ENCODE results near the gene CABP1.
"Not testable (repeated sequence)": the region's sequence is repeated elsewhere in the genome, so short reads cannot be mapped to it uniquely, and the experiment has no call there.

Gene CABP1

DNA sequence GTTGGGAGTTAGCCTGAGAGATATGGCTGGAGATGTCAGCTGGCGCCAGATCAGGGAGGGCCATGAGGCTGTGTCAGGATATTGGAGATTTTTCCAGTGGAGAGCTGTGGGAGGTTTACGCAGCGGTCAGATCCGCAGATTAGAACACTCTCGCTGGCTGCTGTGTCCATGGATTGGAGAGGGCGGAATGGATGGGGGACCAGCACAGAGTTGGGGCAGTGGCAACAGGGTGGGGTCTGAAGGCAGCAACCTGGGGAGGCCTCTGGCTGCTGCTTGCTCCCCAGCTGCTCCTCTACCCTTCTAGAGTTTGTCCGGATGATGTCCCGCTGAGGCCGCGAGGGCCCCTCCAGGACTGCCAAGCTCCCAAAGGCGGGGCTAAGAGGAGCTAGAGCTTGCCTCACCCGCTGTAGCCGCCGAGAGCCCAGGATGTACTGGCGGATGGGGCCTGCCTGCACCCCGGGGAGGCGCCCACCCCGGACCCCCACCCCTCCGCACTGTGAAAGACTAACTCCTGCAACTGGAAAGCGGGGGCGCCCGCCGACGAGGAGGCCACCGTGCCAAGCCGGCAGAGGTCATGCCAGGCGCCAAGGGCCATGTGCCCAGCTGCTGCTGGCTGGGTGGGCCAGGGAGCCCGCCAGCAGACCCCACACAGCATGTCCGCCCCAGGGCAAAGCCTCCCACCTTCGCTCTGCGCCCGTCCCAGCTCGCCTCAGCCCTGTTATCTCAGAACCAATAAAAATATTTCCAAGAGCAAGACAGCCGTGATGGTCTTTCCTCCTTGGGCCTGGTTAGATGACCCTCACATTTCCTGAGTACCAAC is 26.4 kb downstream of the CABP1 start:
- no peak for DNase-seq (ENCODE audit: low read depth in 4 of 4, low spot score in 1 of 4)

DNA sequence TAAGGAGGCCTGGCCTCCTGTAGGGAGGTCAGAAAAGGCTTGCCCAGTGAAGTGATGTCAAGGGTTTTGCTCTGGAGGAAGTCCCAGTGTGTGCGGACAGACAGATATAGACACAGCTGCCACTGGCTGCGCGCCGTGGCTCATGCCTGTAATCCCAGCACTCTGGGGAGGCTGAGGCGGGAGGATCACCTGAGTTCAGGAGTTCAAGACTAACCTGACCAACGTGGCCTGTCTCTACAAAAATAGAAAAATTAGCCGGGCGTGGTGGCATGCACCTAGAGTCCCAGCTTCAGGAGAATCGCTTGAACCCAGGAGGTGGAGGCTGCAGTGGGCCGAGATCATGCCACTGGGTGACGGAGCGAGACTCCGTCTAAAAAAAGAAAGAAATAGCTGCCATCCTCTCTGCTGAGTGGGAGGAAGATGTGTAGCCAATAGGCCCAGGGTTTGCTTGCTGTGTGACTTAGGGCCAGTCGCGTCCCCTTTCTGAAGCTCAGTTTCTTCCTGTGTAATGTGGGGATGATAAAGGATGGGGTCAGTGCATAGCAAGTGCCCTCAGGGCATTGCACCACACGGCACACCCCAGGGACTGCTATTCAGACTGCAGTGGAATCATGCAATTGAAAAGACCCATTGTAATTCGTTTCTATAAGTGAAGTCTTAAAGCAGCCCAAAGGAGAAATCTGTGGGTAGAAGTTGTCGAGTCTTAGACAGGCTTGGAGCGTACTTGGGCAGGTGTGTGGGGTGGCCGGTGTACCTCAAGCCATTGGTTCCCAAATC is 27.9 kb downstream of the CABP1 start:
- no peak for DNase-seq (ENCODE audit: low read depth in 4 of 4, low spot score in 1 of 4)

DNA sequence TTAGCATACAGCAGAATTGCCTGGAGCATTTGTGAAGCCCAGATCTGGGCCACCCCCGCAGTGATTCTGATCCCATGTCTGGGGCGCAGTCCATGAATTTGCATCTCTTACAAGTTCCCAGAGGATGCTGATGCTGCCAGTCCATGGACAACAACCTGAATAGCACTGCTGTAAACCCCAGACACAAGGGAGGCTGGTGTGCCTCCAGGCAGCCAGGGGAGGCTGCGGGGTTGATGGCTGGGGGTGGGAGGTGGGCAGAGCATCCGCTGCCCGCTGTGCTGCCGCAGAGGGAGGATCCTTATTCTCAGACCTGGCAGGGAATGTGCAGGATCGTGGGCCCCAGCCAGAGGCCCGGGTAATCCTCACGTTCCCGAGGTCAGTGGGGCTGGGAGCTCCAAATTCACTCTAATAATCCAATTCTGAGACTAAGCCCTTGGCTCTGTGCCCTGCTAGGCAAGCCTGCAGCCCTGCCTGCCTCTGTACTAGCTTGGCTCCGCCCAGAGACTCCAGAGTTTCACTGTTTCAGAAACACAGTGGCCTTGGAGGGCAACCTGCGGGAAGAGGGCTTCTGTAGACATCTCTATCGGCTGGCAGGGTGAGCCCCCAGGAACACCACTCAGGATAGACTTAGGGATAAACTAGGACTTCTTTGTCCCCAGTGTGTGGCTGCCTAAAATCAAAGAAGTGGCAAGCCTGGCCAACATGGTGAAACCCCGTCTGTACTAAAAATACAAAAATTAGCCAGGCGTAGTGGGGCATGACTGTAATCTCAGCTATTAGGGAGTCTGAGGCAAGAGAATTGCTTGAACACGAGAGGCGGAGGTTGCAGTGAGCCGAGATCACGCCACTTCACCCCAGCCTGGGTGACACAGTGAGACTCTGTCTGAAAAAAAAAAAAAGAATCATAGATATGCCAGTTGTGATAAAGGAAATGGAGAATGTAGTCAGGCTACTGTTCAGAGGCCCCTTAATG is 28.7 kb downstream of the CABP1 start:
- DNase-seq (ENCODE audit: low read depth in 4 of 4, low spot score in 1 of 4), result no peak

DNA sequence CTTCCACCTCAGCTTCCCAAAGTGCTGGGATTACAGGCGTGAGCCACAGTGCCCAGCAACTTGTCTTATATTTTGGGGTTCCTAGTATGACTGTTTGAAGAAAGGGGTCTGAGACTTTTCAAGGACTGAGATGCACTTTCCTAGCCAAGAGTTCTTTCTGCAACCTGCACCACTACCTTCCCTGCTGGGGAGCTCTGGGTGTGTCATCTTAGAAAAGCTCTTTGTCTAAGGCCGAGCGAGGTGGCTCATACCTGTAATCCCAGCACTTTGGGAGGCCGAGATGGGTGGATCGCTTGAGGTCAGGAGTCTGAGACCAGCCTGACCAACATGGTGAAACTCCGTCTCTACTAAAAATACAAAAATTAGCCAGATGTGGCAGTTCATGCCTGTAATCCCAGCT is 29.8 kb downstream of the CABP1 start:
- DNase-seq (ENCODE audit: low read depth in 4 of 4, low spot score in 1 of 4), result not testable (repeated sequence)

DNA sequence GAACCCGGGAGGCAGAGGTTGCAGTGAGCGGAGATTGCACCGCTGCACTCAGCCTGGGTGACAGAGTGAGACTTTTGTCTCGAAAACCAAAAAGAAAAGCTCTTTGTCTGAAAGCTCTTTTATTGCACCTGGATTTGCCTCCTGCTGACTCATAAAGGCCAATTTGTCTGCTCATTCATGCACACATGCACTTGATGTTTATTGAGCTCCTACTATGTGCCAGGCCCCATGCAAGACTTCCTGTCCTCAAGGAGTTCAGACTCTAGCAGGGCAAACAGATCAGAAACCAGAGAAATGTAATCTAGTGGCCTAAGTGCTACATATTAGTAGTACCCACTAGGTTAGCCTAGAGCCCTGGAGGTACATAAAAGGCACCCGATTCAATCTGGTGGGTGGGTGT is 30.2 kb downstream of the CABP1 start:
- DNase-seq (ENCODE audit: low read depth in 4 of 4, low spot score in 1 of 4), result no peak

DNA sequence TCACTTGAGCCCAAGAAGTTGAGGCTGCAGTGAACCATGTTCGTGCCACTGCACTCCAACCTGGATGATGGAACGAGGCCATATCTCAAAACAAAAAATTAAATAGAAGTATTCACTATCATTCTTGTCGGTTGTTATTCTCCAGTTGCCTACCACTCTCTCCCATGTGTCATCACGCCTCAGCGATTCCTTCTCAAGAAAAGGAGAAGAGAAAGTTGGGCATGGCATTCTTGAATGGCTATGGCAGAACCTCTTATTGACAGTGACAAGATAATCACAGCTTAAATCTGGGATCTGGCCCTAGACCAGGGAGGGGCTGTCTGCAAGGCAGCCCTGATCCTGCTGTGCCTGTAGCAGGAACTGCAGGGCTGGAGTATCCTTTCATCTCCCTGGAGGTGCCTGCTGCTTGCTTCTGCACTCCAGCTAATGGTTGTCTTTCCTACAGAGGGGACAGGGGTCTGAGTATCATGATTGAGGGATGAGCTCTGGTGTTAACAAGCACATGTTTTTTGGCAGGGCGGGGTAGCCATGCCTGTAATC is 33.7 kb downstream of the CABP1 start:
- DNase-seq (ENCODE audit: low read depth in 4 of 4, low spot score in 1 of 4), result no peak

DNA sequence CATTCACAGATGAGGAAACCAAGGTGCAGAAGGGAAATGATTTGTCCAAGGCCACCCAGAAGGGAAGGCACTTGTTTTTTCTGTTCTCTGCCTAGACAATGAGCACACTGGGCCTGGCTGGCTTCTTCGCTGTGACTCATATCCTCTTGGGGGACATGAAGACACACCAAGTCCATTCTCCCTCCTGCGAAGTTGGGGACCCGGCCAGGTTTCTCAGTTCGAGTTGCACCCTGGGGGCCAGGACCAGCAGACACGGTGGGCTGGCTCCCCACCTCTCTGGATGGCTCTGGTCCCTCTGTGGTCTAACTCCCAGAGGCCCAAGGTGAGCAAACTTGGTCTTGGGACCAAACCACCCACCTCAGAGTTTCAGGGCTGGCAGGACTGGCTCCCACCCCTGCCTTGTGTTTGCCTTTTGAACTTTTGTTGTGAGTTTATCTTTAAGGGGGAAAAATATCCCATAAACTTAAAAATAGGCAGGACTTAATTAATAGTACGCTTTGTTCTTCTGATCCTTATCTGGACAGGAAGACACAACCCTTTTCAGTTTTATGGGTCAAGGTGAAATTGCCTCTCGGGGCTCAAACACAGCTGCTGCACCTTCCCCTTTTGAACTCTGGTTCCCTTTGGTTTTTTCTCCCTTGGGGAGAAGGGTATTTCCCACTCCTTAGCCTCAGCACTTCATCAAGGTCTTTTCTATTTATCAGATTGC is 37.5 kb downstream of the CABP1 start:
- DNase-seq (ENCODE audit: low read depth in 4 of 4, low spot score in 1 of 4), result no peak

DNA sequence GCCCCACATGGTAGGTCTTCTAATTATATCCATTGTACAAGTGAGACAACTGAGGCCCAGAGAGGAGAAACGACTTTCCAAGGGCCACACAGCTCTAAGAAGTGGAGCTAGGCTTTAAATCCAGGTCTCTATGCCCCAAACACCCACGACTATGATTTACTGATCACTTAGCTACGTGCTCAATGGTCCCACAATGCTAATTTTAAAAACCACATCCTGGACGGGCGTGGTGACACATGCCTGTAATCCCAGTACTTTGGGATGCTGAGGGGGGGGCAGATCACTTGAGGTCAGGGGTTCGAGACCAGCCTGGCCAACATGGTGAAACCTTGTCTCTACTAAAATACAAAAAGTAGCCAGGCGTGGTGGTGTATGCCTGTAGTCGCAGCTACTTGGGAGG is 38.1 kb downstream of the CABP1 start:
- no peak for DNase-seq (ENCODE audit: low read depth in 4 of 4, low spot score in 1 of 4)

DNA sequence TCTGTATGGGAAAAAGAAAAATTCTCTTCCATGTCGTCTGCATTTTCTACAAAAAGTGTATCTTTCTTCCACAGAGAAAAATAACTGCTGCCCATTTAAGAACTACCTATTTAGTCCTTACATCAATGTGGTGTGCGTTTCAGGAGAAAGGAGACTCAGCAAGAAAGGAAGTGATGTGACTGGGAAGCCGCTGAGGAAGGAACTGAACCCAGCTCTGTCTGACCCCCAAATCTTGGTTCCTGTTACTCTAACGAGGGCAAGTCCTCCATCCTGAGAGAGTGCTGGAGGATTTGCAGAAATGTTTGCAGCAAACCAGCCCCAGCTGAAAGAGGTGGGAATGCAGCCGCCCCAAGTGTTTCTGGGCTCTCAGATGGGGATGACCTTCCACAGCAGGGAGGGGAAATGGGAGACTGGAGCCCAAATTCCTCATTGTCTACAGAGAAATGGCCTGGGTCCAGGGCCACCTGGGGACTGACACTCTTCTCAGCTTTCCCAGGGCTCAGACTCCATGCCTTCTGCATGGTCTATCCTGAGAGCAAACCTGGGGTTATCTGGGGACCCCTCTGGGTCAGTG is 39.8 kb downstream of the CABP1 start:
- DNase-seq (ENCODE audit: low read depth in 4 of 4, low spot score in 1 of 4), result no peak

DNA sequence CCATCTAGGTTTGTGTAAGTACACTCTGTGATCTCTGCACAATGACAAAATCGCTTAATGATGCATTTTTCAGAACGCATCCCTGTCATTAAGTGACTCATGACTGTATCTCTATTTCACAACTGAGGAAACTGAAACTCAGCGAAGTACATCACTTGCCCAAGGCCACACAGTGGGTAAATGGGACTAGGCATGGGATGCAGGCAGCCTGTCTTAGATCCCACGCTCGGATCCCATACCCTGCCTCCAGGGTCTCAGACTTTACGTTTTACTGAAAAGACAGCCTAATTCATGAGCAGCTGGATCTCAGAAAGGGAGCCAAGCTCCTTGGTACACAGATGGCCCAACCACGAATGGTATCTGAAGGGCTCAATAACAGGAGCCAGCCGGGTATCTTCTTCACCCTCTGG is 44.1 kb downstream of the CABP1 start:
- DNase-seq (ENCODE audit: low read depth in 4 of 4, low spot score in 1 of 4), result no peak

DNA sequence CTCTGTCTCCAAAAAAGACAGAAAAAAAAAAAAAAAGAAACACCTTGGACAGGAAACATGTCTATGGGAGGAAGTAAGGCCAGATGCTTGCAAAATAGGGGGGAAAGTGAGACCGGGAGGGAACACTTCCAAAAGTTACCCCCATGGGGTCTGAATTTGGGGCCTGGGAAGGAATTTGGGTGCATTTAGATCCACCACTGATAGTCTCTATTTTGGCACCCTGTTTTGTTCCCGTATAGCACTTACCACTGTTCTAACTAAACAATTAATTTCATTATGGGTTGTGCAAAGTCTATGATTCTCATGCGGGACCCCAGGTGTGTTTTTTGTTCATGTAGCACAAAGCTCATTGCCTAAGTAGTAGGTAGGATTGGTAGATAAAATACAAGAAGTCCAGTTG is 45.1 kb downstream of the CABP1 start:
- no peak for DNase-seq (ENCODE audit: low read depth in 4 of 4, low spot score in 1 of 4)

DNA sequence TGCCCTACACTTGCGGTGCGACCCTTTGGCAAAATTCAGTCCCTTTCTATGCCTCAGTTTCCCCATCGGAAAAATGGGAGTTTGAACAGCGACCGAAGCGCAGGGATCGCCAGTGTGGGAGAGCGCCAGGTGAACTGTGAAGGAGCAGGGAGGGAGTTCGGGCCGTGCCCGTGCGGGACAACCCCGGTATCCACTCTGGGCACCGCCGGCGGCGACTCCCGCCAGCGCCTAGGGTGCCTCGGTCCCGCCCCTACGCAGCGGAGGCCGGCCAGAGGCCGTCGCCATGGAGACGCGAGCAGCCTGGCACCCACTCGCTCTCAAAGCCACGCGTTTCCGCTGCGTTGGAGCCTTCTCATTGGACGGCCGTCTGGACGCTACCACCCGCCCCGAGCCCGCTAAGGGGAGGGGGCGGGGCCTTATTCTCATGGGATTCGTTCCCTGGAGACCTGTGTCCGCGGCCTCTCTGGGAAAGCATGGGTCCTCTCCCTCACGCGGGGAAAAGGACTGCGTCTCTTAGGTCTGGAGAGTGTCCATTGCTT is 45.8 kb downstream of the CABP1 start:
- peak; percentile 89 to 98 (median 95) for DNase-seq (ENCODE audit: low read depth in 4 of 4, low spot score in 1 of 4)

DNA sequence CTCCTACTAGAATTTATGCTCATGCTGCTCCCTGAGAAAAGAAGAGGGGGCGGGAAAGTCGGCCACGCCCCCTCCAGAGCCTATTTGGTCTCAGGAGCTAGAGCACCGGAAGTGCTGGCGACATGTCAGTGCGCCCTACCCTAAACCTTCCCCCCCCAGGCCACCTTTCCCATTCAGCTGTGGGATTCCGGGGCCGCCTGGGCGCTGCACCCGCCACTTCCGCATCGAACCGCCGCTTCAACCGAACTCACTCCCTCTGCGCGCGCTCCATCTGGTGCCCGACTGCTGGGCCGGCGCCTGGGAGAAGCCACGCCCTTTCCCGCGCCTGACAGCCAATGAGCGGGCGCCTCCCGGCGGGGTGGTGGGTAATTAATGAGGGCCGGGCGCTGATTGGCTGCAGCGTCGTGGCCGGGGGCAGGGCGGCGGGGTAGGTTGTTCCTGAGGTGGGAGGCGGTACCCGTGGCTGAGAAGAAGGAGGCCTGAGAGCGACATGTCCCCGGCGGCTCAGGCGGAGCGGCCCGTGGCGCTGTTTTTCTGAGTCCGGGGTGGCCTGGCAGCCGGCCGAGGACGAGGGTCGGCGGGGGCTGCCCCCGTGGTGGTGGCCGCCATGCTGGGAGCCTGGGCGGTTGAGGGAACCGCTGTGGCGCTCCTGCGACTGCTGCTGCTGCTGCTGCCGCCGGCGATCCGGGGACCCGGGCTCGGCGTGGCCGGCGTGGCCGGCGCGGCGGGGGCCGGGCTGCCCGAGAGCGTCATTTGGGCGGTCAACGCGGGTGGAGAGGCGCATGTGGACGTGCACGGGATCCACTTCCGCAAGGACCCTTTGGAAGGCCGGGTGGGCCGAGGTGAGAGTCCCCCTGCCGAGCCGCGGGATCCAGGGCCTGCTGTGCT is 46.5 kb downstream of the CABP1 start, which contains the start of gene MLEC:
Gene MLEC (plus strand): TSS at position 460 of the 888 bp plus-strand sequence. CDS start 148 bp downstream, at position 608.
- DNase-seq (ENCODE audit: low read depth in 4 of 4, low spot score in 1 of 4), result peak; percentile 96 to 99 (median 98)

DNA sequence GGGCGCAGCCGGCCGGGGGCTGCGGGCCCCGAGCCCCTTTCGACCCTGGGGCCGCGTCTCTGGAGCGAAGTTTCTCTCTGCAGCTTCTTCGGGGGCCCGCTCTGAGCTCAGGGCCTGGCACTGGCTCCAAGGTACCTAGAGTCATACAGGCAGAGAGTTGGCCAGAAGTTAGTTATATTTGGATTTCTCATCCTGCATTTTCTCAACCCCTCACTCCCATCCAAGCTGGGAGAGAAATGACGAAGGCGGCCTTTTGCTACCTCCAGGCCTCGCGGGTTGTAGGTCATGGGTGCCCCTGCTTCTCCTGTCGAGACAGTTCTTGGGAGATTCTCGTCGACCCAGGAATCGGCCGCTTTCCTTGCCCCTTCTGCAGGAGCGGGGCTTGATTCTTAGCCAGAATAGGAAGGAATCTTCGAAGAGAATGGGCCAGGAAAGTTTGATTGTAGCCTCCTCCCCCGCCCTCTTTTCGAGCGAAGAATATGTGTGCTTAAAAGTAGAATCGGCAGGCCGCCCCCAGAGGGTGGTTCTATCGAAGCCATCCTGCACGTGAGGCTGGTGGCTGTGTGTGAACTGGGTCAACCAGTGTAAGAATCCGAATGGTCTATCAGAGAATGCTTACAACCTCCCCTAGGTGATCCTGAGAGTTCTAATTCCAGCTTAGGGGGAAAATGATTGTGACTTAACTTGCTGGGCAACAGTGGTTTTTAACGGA is 47.3 kb downstream of the CABP1 start:
- peak in 1 of 4 experiments; percentile 18 for DNase-seq (ENCODE audit: low read depth in 4 of 4, low spot score in 1 of 4)

DNA sequence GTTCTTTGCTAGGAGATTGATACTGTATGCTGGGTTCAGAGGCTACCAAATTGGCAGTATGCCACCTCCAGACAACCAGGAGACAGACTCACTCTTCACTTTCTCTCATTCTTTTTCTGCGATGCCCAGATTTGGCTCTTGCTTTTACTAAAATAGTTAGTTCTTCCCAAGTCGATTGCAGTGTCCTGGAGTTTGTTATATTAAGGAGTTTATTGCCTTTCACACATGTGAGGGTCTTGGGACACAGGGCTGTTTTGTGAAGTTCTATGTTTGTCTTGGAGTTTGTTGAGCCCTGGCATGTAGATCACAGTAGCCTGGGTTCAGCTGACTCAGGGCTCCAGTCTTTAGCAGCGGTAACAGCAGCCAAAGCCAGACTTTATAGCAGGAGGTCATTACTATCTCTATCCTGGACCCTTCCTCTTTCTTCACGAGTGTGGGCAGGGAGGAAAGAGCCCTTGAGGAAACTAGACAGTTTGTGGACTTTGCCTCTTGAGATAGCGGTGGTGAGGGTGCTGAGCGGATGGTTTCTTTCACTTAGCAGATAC is 48.2 kb downstream of the CABP1 start:
- DNase-seq (ENCODE audit: low read depth in 4 of 4, low spot score in 1 of 4), result no peak

DNA sequence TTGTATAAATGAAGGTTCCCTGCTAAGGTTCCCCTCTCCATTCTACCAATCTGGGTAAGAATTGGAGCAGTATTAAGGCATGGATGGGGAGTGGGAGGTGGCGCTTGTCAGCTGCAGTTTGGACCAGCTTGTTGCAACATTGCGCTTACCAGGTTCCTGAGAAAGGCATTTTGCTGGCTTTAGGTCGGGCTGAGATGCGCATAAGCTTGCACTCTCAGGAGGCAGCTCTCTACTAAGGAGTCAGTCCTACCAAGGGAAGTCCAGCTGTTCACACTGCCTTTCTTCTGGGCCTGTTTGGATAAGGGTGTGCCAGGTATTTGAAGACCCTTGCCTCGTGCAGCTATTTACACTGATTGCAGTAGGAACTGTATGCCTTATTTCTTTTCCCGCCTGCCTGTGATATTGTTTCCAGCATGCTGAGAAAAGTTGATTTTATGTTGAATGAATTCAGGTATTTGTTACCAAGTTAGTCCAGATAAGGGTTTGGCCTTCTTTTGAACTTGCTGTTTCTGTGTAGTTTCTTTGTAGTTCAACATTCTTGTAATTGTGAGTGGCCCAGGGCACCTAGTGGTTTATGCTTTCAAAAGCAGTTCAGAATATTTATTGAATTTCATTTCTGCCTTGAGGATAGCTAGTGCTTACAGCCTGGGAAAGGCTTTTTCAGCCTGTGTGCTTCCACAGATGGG is 49.1 kb downstream of the CABP1 start:
- DNase-seq (ENCODE audit: low read depth in 4 of 4, low spot score in 1 of 4), result no peak

DNA sequence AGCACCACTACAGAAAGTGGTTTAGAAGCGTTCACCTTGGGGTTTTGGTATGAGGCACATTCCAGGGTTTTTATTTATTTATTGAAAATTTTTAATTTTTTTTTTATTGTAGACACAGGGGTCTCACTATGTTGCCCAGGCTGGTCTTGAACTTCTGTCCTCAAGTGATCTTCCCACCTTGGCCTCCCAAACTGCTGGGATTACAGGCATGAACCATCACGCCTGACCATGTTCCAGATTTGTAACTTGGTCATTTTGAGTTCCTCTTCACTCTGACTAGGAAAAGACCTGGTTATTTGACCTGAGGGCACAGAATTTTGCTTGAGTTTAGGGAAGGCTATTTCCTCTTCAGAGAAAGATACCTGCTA is 49.6 kb downstream of the CABP1 start:
- DNase-seq (ENCODE audit: low read depth in 4 of 4, low spot score in 1 of 4), result no peak
